ENCODE measurements around the gene PPP1R12B. TPM values are rescaled to one million over a fixed set of nuclear protein-coding genes. Genes with fewer than 3 reads are reported as not detected.
A peak's percentile ranks its signal among the peaks of the same experiment; 100 is the strongest.

Gene PPP1R12B
- total and polyA plus RNA-seq, 2 donors (not counting 3 experiments of a cell fraction or from before 2014, with no cell fraction given) = 8.4 to 11.5 TPM

- Histone ChIP-seq H3K9ac (replicated peaks; ENCODE audit: extremely low read depth, insufficient read depth, low read length) (no peak overlapping the region), H3K4me3 (replicated peaks in 1 of 3; ENCODE audit: insufficient read depth in 1 of 3, low read depth in 1 of 3, low read length in 3 of 3) (no peak overlapping the region), H3K9me3 (replicated peaks; ENCODE audit: control insufficient read depth, insufficient read depth, low read length) (no peaks in the 10 kb centered on the region), H2AFZ (ENCODE audit: low read depth, low read length) (peak overlapping the region; percentile 30), H3K27ac (ENCODE audit: insufficient read depth, low read depth, low read length) (no peak overlapping the region), H3K4me1 (ENCODE audit: control insufficient read depth, extremely low read depth, insufficient read depth, low read length) (no peaks in the 10 kb centered on the region), H3K79me2 (ENCODE audit: control insufficient read depth, insufficient read depth, low read length) (no peaks in the 10 kb centered on the region), H3K27me3 (ENCODE audit: control insufficient read depth in 2 of 2, insufficient read depth in 2 of 2, low read length in 2 of 2) (no peaks in the 10 kb centered on the region), H3K4me2 (ENCODE audit: insufficient read depth, low read length) (no peak overlapping the region), H3K9me1 (replicated peaks; ENCODE audit: control insufficient read depth, extremely low read depth, insufficient read depth, low read length) (no peaks in the 10 kb centered on the region), H3K36me3 (ENCODE audit: control insufficient read depth in 2 of 2, extremely low read depth in 1 of 2, insufficient read depth in 2 of 2, low read length in 2 of 2) (no peaks in the 10 kb centered on the region), H4K20me1 (replicated peaks; ENCODE audit: control insufficient read depth, extremely low read depth, insufficient read depth, low read length) (no peaks in the 10 kb centered on the region)
- ChIA-PET POLR2A (no interaction called here), CTCF (interaction anchor here (0.6 to 4.7 kb wide), 31 partner anchors 9 to 410 kb away, joined by 3 to 61 read pairs (median 6); partner anchors contain the start of gene UBE2T)
- FAIRE-seq (peak; percentile 92), DNase-seq (ENCODE audit: low read depth, low spot score) (peak; percentile 72)
- no TSS peak for BruUV-seq (replicated peaks)
- dilution Hi-C loops (cut with MboI; ENCODE audit: extremely low pct_ligation_motif_present, low sequenced_read_pairs) = no loop called here
- no peak for TF ChIP-seq MAX (IDR thresholded peaks at IDR 0.05; ENCODE audit: insufficient read depth, insufficient read length)
- no peak for TF ChIP-seq JUN (IDR thresholded peaks at IDR 0.05; ENCODE audit: borderline replicate concordance, insufficient read depth, insufficient read length, low read depth)
- peak; percentile 87 to 93 for TF ChIP-seq CTCF (IDR thresholded peaks at IDR 0.05; ENCODE audit: extremely low read depth in 1 of 2, insufficient read depth in 1 of 2, low read depth in 1 of 2, low read length in 2 of 2)
- no peak for TF ChIP-seq EZH2 (IDR thresholded peaks at IDR 0.05; ENCODE audit: borderline replicate concordance, low read depth, low read length, severe bottlenecking)
- TF ChIP-seq POLR2AphosphoS5 (IDR thresholded peaks at IDR 0.05; ENCODE audit: insufficient read depth, low read depth, low read length) = no peak
- TF ChIP-seq MYC (IDR thresholded peaks at IDR 0.05; ENCODE audit: low read depth, low read length) = no peak
- TF ChIP-seq POLR2A (IDR thresholded peaks at IDR 0.05; ENCODE audit: low read depth, low read length) = no peak
- TF ChIP-seq GATA2 (IDR thresholded peaks at IDR 0.05; ENCODE audit: insufficient read depth, insufficient read length, low read depth, low read length) = no peak
- intact Hi-C loops (cut with micrococcal nuclease) = loop anchor here (1.0 kb wide), 3 partner anchors 99 to 256 kb away; no protein-coding TSS in a partner anchor
Measured at GRCh38 chr1:202599669-202600431, 251.4 kb downstream of the PPP1R12B start.
